K562 (cell line): ENCODE measurements around the gene SPEG. TPM values are rescaled to one million over a fixed set of nuclear protein-coding genes. Genes with fewer than 3 reads are reported as not detected.

Source experiments
- CHD7 ChIP-seq: fragments of 200-600 bp; sonication (generic); IDR thresholded peaks from one replicate; pipeline ENCODE4 v1.6.1; 2012; ENCODE audit warnings: mild to moderate bottlenecking, low read depth, low read length, inconsistent platforms
- E2F8 ChIP-seq: fragments of 450-650 bp; IDR thresholded peaks from 2 replicates; pipeline ENCODE4 v1.7.1; 2018; ENCODE audit warnings: mild to moderate bottlenecking, low read depth; ENCODE audit not compliant: partially characterized antibody
- HDAC3 ChIP-seq: fragments of 450-650 bp; IDR thresholded peaks from 2 replicates; pipeline ENCODE4 v1.6.1; 2018; ENCODE audit warnings: borderline replicate concordance, mild to moderate bottlenecking, moderate library complexity; ENCODE audit not compliant: partially characterized antibody
- HMG20B ChIP-seq: fragments of 250-450 bp; sonication (Bioruptor Pico); IDR thresholded peaks from 2 replicates; pipeline ENCODE4 v1.5.0; 2021; ENCODE audit warnings: mild to moderate bottlenecking
- NR2C1 ChIP-seq, 2 experiments: fragments of 450-650 bp; IDR thresholded peaks; 2 replicates each; pipeline ENCODE4 v1.6.1; 2017; ENCODE audit warnings: mild to moderate bottlenecking in 2 of 2, antibody characterized with exemption in 1 of 2, inconsistent platforms in 1 of 2, missing compliant biosample characterization in 1 of 2, missing genetic modification characterization in 1 of 2
- SMAD4 ChIP-seq: fragments of 250-450 bp; sonication (Bioruptor Pico); conservative IDR thresholded peaks from 2 replicates; pipeline ENCODE4 v1.8.0; 2021; ENCODE audit warnings: inconsistent platforms, mild to moderate bottlenecking, moderate library complexity
- ZFPM2 ChIP-seq: fragments of 250-450 bp; sonication (Bioruptor Pico); IDR thresholded peaks from 2 replicates; pipeline ENCODE4 v1.5.1; 2022; ENCODE audit warnings: mild to moderate bottlenecking
- polyA plus RNA-seq, 8 experiments: library from polyadenylated mRNA; depleted of rRNA in 4 of 8; stranded (reverse) in 5 of 8; unstranded in 3 of 8; fragments of >200 nt; fragmentation: Nextera tagmentation in 2 of 8; fragmentation: Illumina TruSeq in 1 of 8; extraction: Ambion mirVana in 2 of 8; extraction: Trizol in 1 of 8; gene quantifications; 2 replicates each; pipeline versions ENCODE4 v1.2.1 to v1.2.3, GENCODE V29; 2011 to 2014; ENCODE audit warnings: inconsistent platforms in 1 of 8, missing spikeins in 1 of 8
- total RNA-seq, 7 experiments: library from RNA; depleted of rRNA in 6 of 7; stranded (reverse); fragments of >200 nt in 6 of 7; fragmentation: Illumina TruSeq in 2 of 7; extraction: Trizol in 2 of 7; gene quantifications; 2 replicates each; pipeline versions ENCODE4 v1.2.1 to v1.2.3, GENCODE V29; 2011 to 2021; ENCODE audit warnings: low replicate concordance in 1 of 7
- TF ChIP-seq, protein P1 (sequence below): fragments of 450-650 bp; formaldehyde crosslinking; IDR thresholded peaks from 2 replicates; pipeline ENCODE4 v1.4.0; 2020; ENCODE audit warnings: mild to moderate bottlenecking, moderate library complexity
- TF ChIP-seq, protein P2 (sequence below): IDR thresholded peaks from 2 replicates; pipeline ENCODE4 v1.6.1; 2016; ENCODE audit warnings: missing genetic modification characterization, missing compliant biosample characterization

Gene SPEG
- total and polyA plus RNA-seq, 9 of the 15 experiments (the other 6 are each of a cell fraction or from before 2014, with no cell fraction given): 0.49 to 8.7 (median 3.0) TPM

- TF ChIP-seq CHD7 (no peak), E2F8 (peak; percentile 72), HMG20B (CRISPR knock-in tag) (no peak), NR2C1 (IDR thresholded peaks at IDR 0.05) (peak; percentile 81), NR2C1 (tag; IDR thresholded peaks at IDR 0.05) (peak; percentile 87), HDAC3 (peak; percentile 92), ZFPM2 (CRISPR knock-in tag) (no peak), SMAD4 (CRISPR knock-in tag) (peak; percentile 72)
- TF ChIP-seq, protein P1, sequence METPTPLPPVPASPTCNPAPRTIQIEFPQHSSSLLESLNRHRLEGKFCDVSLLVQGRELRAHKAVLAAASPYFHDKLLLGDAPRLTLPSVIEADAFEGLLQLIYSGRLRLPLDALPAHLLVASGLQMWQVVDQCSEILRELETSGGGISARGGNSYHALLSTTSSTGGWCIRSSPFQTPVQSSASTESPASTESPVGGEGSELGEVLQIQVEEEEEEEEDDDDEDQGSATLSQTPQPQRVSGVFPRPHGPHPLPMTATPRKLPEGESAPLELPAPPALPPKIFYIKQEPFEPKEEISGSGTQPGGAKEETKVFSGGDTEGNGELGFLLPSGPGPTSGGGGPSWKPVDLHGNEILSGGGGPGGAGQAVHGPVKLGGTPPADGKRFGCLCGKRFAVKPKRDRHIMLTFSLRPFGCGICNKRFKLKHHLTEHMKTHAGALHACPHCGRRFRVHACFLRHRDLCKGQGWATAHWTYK (CRISPR knock-in tag): peak; percentile 18; the same call in 1 of the 2 replicates
- TF ChIP-seq, protein P2, sequence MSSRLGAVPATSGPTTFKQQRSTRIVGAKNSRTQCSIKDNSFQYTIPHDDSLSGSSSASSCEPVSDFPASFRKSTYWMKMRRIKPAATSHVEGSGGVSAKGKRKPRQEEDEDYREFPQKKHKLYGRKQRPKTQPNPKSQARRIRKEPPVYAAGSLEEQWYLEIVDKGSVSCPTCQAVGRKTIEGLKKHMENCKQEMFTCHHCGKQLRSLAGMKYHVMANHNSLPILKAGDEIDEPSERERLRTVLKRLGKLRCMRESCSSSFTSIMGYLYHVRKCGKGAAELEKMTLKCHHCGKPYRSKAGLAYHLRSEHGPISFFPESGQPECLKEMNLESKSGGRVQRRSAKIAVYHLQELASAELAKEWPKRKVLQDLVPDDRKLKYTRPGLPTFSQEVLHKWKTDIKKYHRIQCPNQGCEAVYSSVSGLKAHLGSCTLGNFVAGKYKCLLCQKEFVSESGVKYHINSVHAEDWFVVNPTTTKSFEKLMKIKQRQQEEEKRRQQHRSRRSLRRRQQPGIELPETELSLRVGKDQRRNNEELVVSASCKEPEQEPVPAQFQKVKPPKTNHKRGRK (tag): no peak
These were observed 75.3 kb downstream of the SPEG start (continued) for GRCh38 chr2:219509780-219510511.
